GM12874 (cell line): ENCODE measurements around the gene TST.

Experiments
- CTCF ChIP-seq: IDR thresholded peaks from 2 replicates; pipeline ENCODE4 v1.5.1; 2011; ENCODE audit warnings: low read depth, mild to moderate bottlenecking, control low read depth, low read length, moderate library complexity; ENCODE audit not compliant: insufficient read depth

Gene TST

GRCh38 chr22:36982136-36982535, 37.1 kb downstream of the TST start:
- 0 out of 2 replicates have a peak, but pooled peaks have one; percentile 3 for TF ChIP-seq CTCF

GRCh38 chr22:36981247-36981775, 37.9 kb downstream of the TST start:
- TF ChIP-seq CTCF = no peak

- no peak for TF ChIP-seq CTCF
These were observed 40.0 kb downstream of the TST start for GRCh38 chr22:36979016-36979910.

- peak; percentile 84 for TF ChIP-seq CTCF
These were observed 41.1 kb downstream of the TST start for GRCh38 chr22:36977947-36978660.

- TF ChIP-seq CTCF = peak; percentile 91
These were observed 41.8 kb downstream of the TST start for GRCh38 chr22:36977401-36977861.

GRCh38 chr22:36976606-36977005, 42.6 kb downstream of the TST start:
- TF ChIP-seq CTCF = no peak
